RCC 7860 (cell line): ENCODE results near the gene C1QTNF5.

Experiments
- DNase-seq: peaks from one replicate; pipeline ENCODE4 v3.0.0-alpha.2; 2015; ENCODE audit warnings: low spot score
- FAIRE-seq: peaks from 2 replicates; lab custom pipeline; 2012; peaks lifted over from hg19 to GRCh38; lab: Jason Lieb, UNC

Gene C1QTNF5

GRCh38 chr11:119338965-119339588, 1.6 kb downstream of the C1QTNF5 start:
- DNase-seq (no peak), FAIRE-seq (no peak)

GRCh38 chr11:119338318-119338890, 2.3 kb downstream of the C1QTNF5 start:
- no peak for FAIRE-seq
- DNase-seq, result peak; percentile 33

DNA sequence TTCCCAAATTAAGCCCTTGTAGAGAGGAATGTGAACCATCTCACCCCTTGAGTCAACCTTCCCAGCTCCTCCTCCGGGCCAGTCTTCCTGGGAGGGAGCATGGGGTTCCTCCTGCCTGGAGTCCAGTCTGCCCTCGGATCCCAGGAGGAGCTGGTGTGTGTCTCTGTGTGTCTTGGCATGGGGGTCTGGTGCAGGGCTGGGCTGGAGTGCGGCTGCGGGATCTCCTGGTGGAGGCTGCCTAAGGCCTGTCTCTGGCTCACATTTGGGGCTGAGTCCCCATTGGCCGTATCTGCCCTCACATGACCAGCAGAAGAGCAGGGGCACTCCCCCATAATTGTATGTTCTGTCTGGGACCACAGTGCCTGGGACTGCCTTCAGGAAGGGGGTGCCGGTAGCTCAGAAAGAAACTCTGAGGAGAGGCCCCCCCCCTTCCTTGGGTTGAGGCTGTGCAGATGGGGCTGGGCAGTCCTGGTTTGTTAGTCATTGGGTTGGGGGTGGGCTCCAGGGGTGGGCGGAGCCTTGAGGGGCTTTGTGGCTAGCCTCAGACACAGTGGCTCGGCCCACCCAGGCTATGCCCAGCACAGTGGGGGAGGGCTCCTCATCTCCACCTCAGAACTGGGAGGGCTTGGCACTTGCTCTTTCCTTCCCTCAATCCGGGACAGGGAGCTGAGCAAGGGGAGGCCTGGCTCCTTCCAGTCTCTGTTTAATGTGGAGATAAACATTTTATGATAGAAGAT, 2.9 kb downstream of the C1QTNF5 start:
- no peak for FAIRE-seq

GRCh38 chr11:119336744-119337469, 3.8 kb downstream of the C1QTNF5 start:
- FAIRE-seq (no peak), DNase-seq (no peak)

More for the DNA sequence above, 2.9 kb downstream of the C1QTNF5 start:
- DNase-seq, result peak; percentile 8

DNA sequence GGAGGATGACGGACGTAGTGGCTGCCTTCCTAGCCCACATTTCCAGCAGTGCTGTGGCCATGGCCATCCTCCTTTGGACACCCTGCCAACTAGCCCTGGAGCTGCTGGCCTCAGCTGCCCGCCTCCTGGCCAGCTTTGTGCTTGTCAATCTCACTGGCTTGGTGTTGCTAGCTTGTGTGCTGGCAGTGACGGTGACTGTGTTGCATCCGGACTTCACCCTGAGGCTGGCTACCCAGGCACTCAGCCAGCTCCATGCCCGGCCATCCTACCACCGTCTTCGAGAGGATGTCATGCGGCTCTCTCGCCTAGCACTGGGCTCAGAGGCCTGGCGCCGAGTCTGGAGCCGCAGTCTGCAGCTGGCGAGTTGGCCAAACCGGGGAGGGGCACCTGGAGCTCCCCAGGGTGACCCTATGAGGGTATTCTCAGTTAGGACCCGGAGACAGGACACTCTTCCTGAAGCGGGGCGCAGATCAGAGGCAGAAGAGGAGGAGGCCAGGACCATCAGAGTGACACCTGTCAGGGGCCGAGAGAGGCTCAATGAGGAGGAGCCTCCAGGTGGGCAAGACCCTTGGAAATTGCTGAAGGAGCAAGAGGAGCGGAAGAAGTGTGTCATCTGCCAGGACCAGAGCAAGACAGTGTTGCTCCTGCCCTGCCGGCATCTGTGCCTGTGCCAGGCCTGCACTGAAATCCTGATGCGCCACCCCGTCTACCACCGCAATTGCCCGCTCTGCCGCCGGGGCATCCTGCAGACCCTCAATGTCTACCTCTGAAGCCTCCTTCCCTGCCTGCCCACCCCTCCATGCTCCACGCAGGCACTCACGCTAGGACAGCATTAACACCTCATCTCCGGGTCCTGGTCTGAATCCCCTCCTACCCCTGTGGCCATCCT, 4.8 kb downstream of the C1QTNF5 start:
- FAIRE-seq (no peak), DNase-seq (no peak)

- DNase-seq (no peak), FAIRE-seq (no peak)
These were observed 5.5 kb downstream of the C1QTNF5 start for GRCh38 chr11:119335091-119335654.

DNA sequence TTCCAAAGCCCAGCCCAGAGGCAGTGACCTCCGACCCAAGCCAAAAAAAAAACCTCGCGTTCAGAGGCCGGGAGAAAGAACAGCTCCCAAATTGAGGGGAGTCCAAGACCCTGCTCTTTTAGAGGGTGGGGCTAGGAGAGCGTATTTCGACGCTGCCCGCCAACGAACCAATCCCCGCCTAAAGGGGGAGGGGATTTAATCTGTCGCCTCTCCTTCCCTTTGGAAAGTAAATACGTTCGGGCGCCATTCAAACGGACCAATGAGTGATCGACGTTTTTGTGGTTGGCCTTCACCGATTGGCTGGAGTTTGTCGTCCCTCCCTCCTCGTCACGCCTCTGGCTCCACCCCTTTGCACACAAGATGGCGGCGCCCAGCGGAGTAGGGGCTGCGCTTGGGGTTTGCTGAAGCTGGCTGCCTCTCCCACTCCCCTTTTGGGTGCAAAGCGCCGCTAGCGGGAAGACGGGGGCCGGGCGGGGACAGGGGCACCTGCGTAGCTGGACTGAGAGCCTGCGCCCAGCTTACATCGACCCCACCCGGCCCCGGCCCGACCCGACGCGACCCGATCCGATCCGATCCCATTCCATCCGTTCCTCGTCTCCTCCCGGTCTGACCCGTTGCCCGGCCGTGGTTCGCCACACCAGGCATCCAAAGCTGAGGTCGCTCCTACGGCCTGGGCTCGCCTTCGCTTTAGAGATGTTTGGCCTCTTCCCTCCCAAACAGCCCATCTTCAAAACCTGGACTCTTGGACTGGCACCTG, 6.3 kb downstream of the C1QTNF5 start, which contains the start of gene RNF26:
Gene RNF26 (plus strand): TSS at position 354 of the 757 bp plus-strand sequence. CDS start 596 bp downstream, outside the sequence.
- DNase-seq (peak; percentile 89), FAIRE-seq (peak; percentile 89)

GRCh38 chr11:119332111-119332765, 8.4 kb downstream of the C1QTNF5 start:
- FAIRE-seq (no peak), DNase-seq (no peak)

GRCh38 chr11:119330237-119330636, 10.4 kb downstream of the C1QTNF5 start:
- FAIRE-seq (no peak), DNase-seq (no peak)

GRCh38 chr11:119329320-119329719, 11.4 kb downstream of the C1QTNF5 start:
- FAIRE-seq (no peak), DNase-seq (no peak)

GRCh38 chr11:119324189-119324588, 16.5 kb downstream of the C1QTNF5 start:
- FAIRE-seq, result no peak
- no peak for DNase-seq

GRCh38 chr11:119323532-119324033, 17.1 kb downstream of the C1QTNF5 start:
- peak; percentile 28 for DNase-seq
- FAIRE-seq, result no peak

- no peak for FAIRE-seq
- no peak for DNase-seq
These were observed 17.7 kb downstream of the C1QTNF5 start for GRCh38 chr11:119322921-119323531.

DNA sequence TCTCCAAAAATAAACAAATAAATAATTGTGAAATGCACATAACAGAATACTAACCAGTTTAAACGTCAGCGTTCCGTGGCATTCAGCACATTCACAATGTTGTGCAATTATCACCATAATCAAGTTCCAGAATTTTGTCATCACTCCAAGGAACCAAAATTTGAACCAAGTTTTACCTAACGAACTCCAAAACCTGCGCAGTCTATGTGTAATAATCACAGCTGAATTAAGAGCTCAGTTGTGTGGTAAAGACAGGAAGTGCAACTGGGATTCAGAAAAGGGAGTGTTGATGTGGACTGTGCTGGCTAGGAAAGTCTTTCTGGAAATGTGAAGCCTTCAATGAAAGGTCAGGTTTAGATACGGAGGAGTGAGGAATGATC, 18.3 kb downstream of the C1QTNF5 start:
- FAIRE-seq (no peak), DNase-seq (no peak)

- no peak for DNase-seq
- FAIRE-seq, result no peak
These were observed 19.7 kb downstream of the C1QTNF5 start for GRCh38 chr11:119320776-119321524.

GRCh38 chr11:119320240-119320775, 20.4 kb downstream of the C1QTNF5 start:
- DNase-seq (no peak), FAIRE-seq (no peak)

DNA sequence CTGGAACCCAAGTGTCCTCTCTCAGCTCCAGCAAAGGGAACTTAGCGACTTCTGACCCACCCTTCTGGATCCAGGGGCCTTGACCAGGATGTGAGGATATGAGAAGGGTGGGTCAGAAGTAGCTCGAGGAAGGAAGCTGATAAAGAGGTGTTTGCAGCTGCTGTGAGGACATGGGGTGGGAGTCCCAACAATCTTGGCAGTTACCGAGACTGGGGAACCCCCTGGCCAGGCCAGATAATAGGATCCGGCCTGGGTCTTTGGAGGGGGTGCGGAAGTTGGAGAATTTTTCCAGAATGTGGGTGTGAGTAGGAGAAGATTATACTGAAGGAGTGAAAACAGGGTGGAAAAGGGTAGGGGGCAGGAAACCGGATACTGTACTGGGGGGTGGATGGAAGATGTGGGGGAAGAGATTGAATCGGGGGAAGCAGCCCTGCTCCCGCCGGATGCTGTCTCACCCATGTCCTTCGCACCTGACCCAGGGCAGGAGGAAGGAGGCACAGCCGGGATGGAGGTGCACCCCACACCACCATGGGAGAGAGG, 20.9 kb downstream of the C1QTNF5 start:
- DNase-seq, result no peak
- FAIRE-seq, result no peak
